Endothelial cell of umbilical vein (primary cell): ENCODE data around the gene CMC4. TPM values are rescaled to one million over a fixed set of nuclear protein-coding genes. Genes with fewer than 3 reads are reported as not detected.
A peak's percentile ranks its signal among the peaks of the same experiment; 100 is the strongest.

ENCODE experiments used
- BruUV-seq: library from RNA; stranded (reverse); fragments of 400-500 nt; replicated peaks from 2 replicates; lab custom pipeline; 2021; lab: Mats Ljungman, UMichigan
- CTCF ChIA-PET: fragments of 300-600, 350-600 bp; sonication (Branson Sonifier 250); formaldehyde crosslinking; loops from one replicate; lab custom pipeline; 2021; ENCODE audit warnings: antibody characterized with exemption, inconsistent platforms; lab: Charles Lee
- POLR2A ChIA-PET: fragments of 300-600, 350-600 bp; sonication (Branson Sonifier 250); formaldehyde crosslinking; loops from one replicate; lab custom pipeline; 2021; ENCODE audit warnings: antibody characterized with exemption, inconsistent platforms; lab: Charles Lee
- DNase-seq: peaks from one replicate; pipeline ENCODE4 v3.0.0-alpha.2; 2011; ENCODE audit warnings: low read depth, low spot score
- FAIRE-seq: peaks from 2 replicates; lab custom pipeline; 2011; peaks lifted over from hg19 to GRCh38; lab: Jason Lieb, UNC
- H2AFZ ChIP-seq: 2 replicates; pipeline ENCODE4 v1.6.0; 2012; ENCODE audit warnings: low read depth, low read length, control low read depth, inconsistent platforms
- H3K27ac ChIP-seq: 2 replicates; pipeline ENCODE4 v1.5.1; 2011; ENCODE audit warnings: low read depth, mild to moderate bottlenecking, control low read depth, low read length, moderate library complexity; ENCODE audit not compliant: insufficient read depth
- H3K27me3 ChIP-seq, 2 experiments: 2 replicates each; pipeline versions ENCODE4 v1.6.0 to v1.6.1; 2011; ENCODE audit warnings: low read length in 2 of 2, mixed read lengths in 1 of 2; ENCODE audit not compliant: control insufficient read depth in 2 of 2, insufficient read depth in 2 of 2
- H3K36me3 ChIP-seq, 2 experiments: 2 replicates in 1 of 2; 3 replicates in 1 of 2; pipeline ENCODE4 v1.5.1; 2011; ENCODE audit warnings: low read length in 2 of 2, mild to moderate bottlenecking in 1 of 2, moderate library complexity in 1 of 2; ENCODE audit not compliant: control insufficient read depth in 2 of 2, insufficient read depth in 2 of 2; ENCODE audit errors: extremely low read depth in 1 of 2
- H3K4me1 ChIP-seq: 3 replicates; pipeline ENCODE4 v1.5.1; 2011; ENCODE audit warnings: mild to moderate bottlenecking, low read length; ENCODE audit not compliant: control insufficient read depth, insufficient read depth; ENCODE audit errors: extremely low read depth
- H3K4me2 ChIP-seq: 2 replicates; pipeline ENCODE4 v1.6.1; 2011; ENCODE audit warnings: low read length, control low read depth, mixed read lengths; ENCODE audit not compliant: insufficient read depth
- H3K4me3 ChIP-seq, 3 experiments: fragments of 200-600 bp in 1 of 3; sonication (generic), shearing (Covaris generic) in 1 of 3; replicated peaks in 1 of 3; 2 replicates each; pipeline ENCODE4 v1.5.1; 2011 to 2016; ENCODE audit warnings: control low read depth in 3 of 3, low read length in 3 of 3, mild to moderate bottlenecking in 2 of 3, inconsistent platforms in 1 of 3, low read depth in 1 of 3, moderate library complexity in 1 of 3; ENCODE audit not compliant: insufficient read depth in 1 of 3
- H3K79me2 ChIP-seq: 2 replicates; pipeline ENCODE4 v1.6.0; 2012; ENCODE audit warnings: low read length, inconsistent platforms; ENCODE audit not compliant: control insufficient read depth, insufficient read depth
- H3K9ac ChIP-seq: replicated peaks from 2 replicates; pipeline ENCODE3; 2011; ENCODE audit warnings: low read length, control low read depth; ENCODE audit not compliant: insufficient read depth; ENCODE audit errors: extremely low read depth
- H3K9me1 ChIP-seq: replicated peaks from 3 replicates; pipeline ENCODE4 v1.6.0; 2011; ENCODE audit warnings: mild to moderate bottlenecking, low read length; ENCODE audit not compliant: control insufficient read depth, insufficient read depth; ENCODE audit errors: extremely low read depth
- H3K9me3 ChIP-seq: replicated peaks from 2 replicates; pipeline ENCODE4 v1.5.1; 2012; ENCODE audit warnings: low read length, inconsistent platforms; ENCODE audit not compliant: control insufficient read depth, insufficient read depth
- H4K20me1 ChIP-seq: replicated peaks from 2 replicates; pipeline ENCODE3; 2011; ENCODE audit warnings: mild to moderate bottlenecking, low read length; ENCODE audit not compliant: control insufficient read depth, insufficient read depth; ENCODE audit errors: extremely low read depth
- CTCF ChIP-seq, 2 donors: IDR thresholded peaks; 1 replicate in 1 of 2; 2 replicates in 1 of 2; pipeline ENCODE4 v1.5.1; 2011; ENCODE audit warnings: low read length in 2 of 2, mild to moderate bottlenecking in 2 of 2, moderate library complexity in 2 of 2, control low read depth in 1 of 2, inconsistent platforms in 1 of 2, low read depth in 1 of 2; ENCODE audit not compliant: insufficient read depth in 1 of 2; ENCODE audit errors: extremely low read depth in 1 of 2
- EZH2 ChIP-seq: IDR thresholded peaks from 2 replicates; pipeline ENCODE4 v1.6.1; 2012; ENCODE audit warnings: borderline replicate concordance, low read depth, mild to moderate bottlenecking, moderate library complexity, low read length, inconsistent platforms; ENCODE audit not compliant: severe bottlenecking
- FOS ChIP-seq: IDR thresholded peaks from 2 replicates; pipeline ENCODE4 v1.6.1; 2011; ENCODE audit warnings: mild to moderate bottlenecking, low read length, moderate library complexity, borderline replicate concordance; ENCODE audit not compliant: insufficient read depth
- GATA2 ChIP-seq: IDR thresholded peaks from 2 replicates; pipeline ENCODE4 v1.7.0; 2011; ENCODE audit warnings: low read depth, mild to moderate bottlenecking, moderate library complexity, mixed read lengths, low read length; ENCODE audit not compliant: insufficient read length, insufficient read depth
- JUN ChIP-seq: IDR thresholded peaks from 2 replicates; pipeline ENCODE4 v1.6.1; 2011; ENCODE audit warnings: borderline replicate concordance, low read depth; ENCODE audit not compliant: insufficient read length, insufficient read depth
- MAX ChIP-seq: IDR thresholded peaks from 2 replicates; pipeline ENCODE4 v1.6.1; 2011; ENCODE audit not compliant: insufficient read depth, insufficient read length
- MYC ChIP-seq: IDR thresholded peaks from one replicate; pipeline ENCODE4 v1.6.1; 2011; ENCODE audit warnings: mild to moderate bottlenecking, low read depth, low read length
- POLR2A ChIP-seq: IDR thresholded peaks from 2 replicates; pipeline ENCODE4 v1.6.1; 2012; ENCODE audit warnings: low read depth, mild to moderate bottlenecking, control low read depth, low read length
- POLR2AphosphoS5 ChIP-seq: IDR thresholded peaks from 2 replicates; pipeline ENCODE4 v1.6.1; 2012; ENCODE audit warnings: low read depth, mild to moderate bottlenecking, control low read depth, low read length, moderate library complexity; ENCODE audit not compliant: insufficient read depth
- dilution Hi-C: fragments of 300-500 bp; cut with MboI; formaldehyde crosslinking; loops from one replicate; pipeline ENCODE4 v1.15.0; 2019; ENCODE audit warnings: low sequenced_read_pairs; ENCODE audit not compliant: extremely low pct_ligation_motif_present
- intact Hi-C: fragments of 100-400 bp; cut with micrococcal nuclease; formaldehyde crosslinking; loops from one replicate; pipeline ENCODE4 v1.10.0; 2022
- polyA plus RNA-seq, 4 experiments: library from polyadenylated mRNA; depleted of rRNA in 3 of 4; stranded (reverse) in 3 of 4; unstranded in 1 of 4; fragments of >200 nt; gene quantifications; 2 replicates each; pipeline versions ENCODE4 v1.2.1 to v1.2.3, GENCODE V29; 2011 to 2012; ENCODE audit warnings: missing spikeins in 1 of 4
- total RNA-seq: library from RNA; stranded (reverse); gene quantifications from 2 replicates; pipeline ENCODE4 v1.2.3, GENCODE V29; 2021

Gene CMC4
- total and polyA plus RNA-seq, 2 donors (not counting 3 experiments of a cell fraction or from before 2014, with no cell fraction given): 3.2 to 6.7 TPM

GRCh38 chrX:155086202-155086840, 15.4 kb upstream of the CMC4 start:
- dilution Hi-C loops: no loop called here
- ChIA-PET POLR2A (no interaction called here), CTCF (interaction anchor here (0.6 to 1.5 kb wide), 4 partner anchors 16 to 168 kb away, joined by 3 to 8 read pairs (median 3); no protein-coding TSS in a partner anchor)
- FAIRE-seq (peak; percentile 4), DNase-seq (no peak)
- Histone ChIP-seq H3K36me3 (peaks cover 0 to 2% of the 10 kb centered on the region in 2 experiments), H3K9me1 (no peaks in the 10 kb centered on the region), H4K20me1 (no peaks in the 10 kb centered on the region), H3K4me3 (no peak overlapping the region), H3K9me3 (no peaks in the 10 kb centered on the region), H3K4me2 (no peak overlapping the region), H2AFZ (no peak overlapping the region), H3K27me3 (no peaks in the 10 kb centered on the region), H3K4me1 (peaks cover 4% of the 10 kb centered on the region), H3K79me2 (no peaks in the 10 kb centered on the region), H3K27ac (no peak overlapping the region), H3K9ac (no peak overlapping the region)
- intact Hi-C loops: loop anchor here (1.0 kb wide), 1 partner anchor 15 kb away; the partner anchor contains the start of genes BRCC3, CMC4 and MTCP1
- BruUV-seq: no TSS peak
- TF ChIP-seq CTCF (IDR thresholded peaks at IDR 0.05; ENCODE audit: extremely low read depth in 1 of 2, insufficient read depth in 1 of 2, low read depth in 1 of 2, low read length in 2 of 2): peak in 1 of 2 donors; percentile 33
- no peak for TF ChIP-seq GATA2

- H3K9me1 ChIP-seq: no peaks in the 10 kb centered on the region
- CTCF ChIA-PET: interaction anchor here (1.1 kb wide), 1 partner anchor 23 kb away, joined by 3 read pairs; no protein-coding TSS in a partner anchor
- FAIRE-seq (no peak), DNase-seq (no peak)
- no peaks in the 10 kb centered on the region for H3K9me3 ChIP-seq
- peak overlapping the region; percentile 43 for H3K27ac ChIP-seq
- TSS peak; percentile 32 for BruUV-seq
- POLR2A ChIA-PET: no interaction called here
- peak overlapping the region; percentile 52 to 87 (median 73) for H3K4me3 ChIP-seq
- H3K4me2 ChIP-seq: peak overlapping the region; percentile 94
- no peak for TF ChIP-seq POLR2A
- TF ChIP-seq MAX: no peak
- TF ChIP-seq EZH2: no peak
- no peak for TF ChIP-seq FOS
- no peak for TF ChIP-seq GATA2
- no peak for TF ChIP-seq POLR2AphosphoS5
- no peak for TF ChIP-seq CTCF (IDR thresholded peaks at IDR 0.05; ENCODE audit: extremely low read depth in 1 of 2, insufficient read depth in 1 of 2, low read depth in 1 of 2, low read length in 2 of 2)
- TF ChIP-seq MYC: no peak
- TF ChIP-seq JUN: no peak
- dilution Hi-C loops (no loop called here), intact Hi-C loops (loop anchor here (1.0 kb wide), 3 partner anchors 14 to 45 kb away; partner anchors contain the start of gene FUNDC2)
- H4K20me1 ChIP-seq: no peaks in the 10 kb centered on the region
- H3K9ac ChIP-seq: peak overlapping the region; percentile 63
- H2AFZ ChIP-seq: peak overlapping the region; percentile 92
- H3K4me1 ChIP-seq: peaks cover 20% of the 10 kb centered on the region
- no peaks in the 10 kb centered on the region for H3K36me3 ChIP-seq
- H3K79me2 ChIP-seq: peaks cover 45% of the 10 kb centered on the region
- no peaks in the 10 kb centered on the region for H3K27me3 ChIP-seq
Measured at GRCh38 chrX:155071694-155072280, 851 bp upstream of the CMC4 start.
